Suprapubic skin (tissue), 4 donors: ENCODE measurements around the gene ATP6V0D1.

Experiments used
- POLR2A ChIP-seq, 2 donors: fragments of 450-650 bp; IDR thresholded peaks; one replicate each; pipeline ENCODE4 v1.6.1; 2017; ENCODE audit warnings: antibody characterized with exemption in 2 of 2, mild to moderate bottlenecking in 2 of 2, moderate library complexity in 2 of 2
- POLR2AphosphoS5 ChIP-seq, 3 donors: sonication (generic); formaldehyde crosslinking; IDR thresholded peaks; one replicate each; pipeline ENCODE4 v1.6.1; 2017; ENCODE audit warnings: antibody characterized with exemption in 3 of 3
- TF ChIP-seq, protein P1 (sequence below), 2 donors: fragments of 200-600 bp in 1 of 2; fragments of 450-650 bp in 1 of 2; sonication (generic) in 1 of 2; IDR thresholded peaks; one replicate each; pipeline ENCODE4 v1.5.1; 2016 to 2019; ENCODE audit warnings: antibody characterized with exemption in 2 of 2, mild to moderate bottlenecking in 1 of 2, moderate library complexity in 1 of 2

DNA sequence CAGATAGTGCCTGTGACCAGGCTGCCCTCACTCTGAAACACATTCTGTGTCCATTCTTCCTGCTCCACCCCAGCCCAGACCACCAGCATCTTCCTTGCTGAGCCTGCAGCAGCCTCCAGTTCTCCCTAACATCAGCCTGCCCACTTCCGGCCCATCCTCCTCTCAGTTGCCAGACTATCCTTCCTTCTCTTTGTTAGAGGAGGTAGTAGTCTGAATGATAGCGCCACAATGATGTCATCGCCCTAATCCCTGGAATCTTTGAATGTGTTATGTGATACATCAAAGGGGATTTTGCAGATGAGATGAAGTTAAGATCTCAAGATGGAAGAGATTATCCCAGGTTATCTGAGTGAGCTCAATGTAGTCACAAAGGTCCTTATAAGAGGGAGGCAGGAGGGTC, 61.5 kb downstream of the ATP6V0D1 start:
- TF ChIP-seq, protein P1, sequence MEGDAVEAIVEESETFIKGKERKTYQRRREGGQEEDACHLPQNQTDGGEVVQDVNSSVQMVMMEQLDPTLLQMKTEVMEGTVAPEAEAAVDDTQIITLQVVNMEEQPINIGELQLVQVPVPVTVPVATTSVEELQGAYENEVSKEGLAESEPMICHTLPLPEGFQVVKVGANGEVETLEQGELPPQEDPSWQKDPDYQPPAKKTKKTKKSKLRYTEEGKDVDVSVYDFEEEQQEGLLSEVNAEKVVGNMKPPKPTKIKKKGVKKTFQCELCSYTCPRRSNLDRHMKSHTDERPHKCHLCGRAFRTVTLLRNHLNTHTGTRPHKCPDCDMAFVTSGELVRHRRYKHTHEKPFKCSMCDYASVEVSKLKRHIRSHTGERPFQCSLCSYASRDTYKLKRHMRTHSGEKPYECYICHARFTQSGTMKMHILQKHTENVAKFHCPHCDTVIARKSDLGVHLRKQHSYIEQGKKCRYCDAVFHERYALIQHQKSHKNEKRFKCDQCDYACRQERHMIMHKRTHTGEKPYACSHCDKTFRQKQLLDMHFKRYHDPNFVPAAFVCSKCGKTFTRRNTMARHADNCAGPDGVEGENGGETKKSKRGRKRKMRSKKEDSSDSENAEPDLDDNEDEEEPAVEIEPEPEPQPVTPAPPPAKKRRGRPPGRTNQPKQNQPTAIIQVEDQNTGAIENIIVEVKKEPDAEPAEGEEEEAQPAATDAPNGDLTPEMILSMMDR (IDR thresholded peaks at IDR 0.05), result no peak
- TF ChIP-seq POLR2AphosphoS5 (IDR thresholded peaks at IDR 0.05) (no peak), POLR2A (IDR thresholded peaks at IDR 0.05) (no peak)
